IMR-90 (cell line): ENCODE results near the gene PODXL2. TPM values are rescaled to one million over a fixed set of nuclear protein-coding genes. Genes with fewer than 3 reads are reported as not detected.

Experiments
- ATAC-seq: fragments of 200-7000 bp; cut with Tn5 transposase; 2 replicates; pipeline ENCODE4 v1.9.1; 2020; ENCODE audit warnings: low read depth, mild to moderate bottlenecking, moderate library complexity
- BruUV-seq: library from RNA; stranded (reverse); fragments of 400-500 nt; replicated peaks from 2 replicates; lab custom pipeline; 2021; lab: Mats Ljungman, UMichigan
- CTCF ChIA-PET: fragments of 300-600 bp; formaldehyde crosslinking; extraction: SDS; loops from one replicate; lab custom pipeline; 2021; ENCODE audit warnings: antibody characterized with exemption; lab: Yijun Ruan, JAX
- POLR2A ChIA-PET: fragments of 300-600 bp; sonication (Branson Sonifier 250); formaldehyde crosslinking; loops from one replicate; lab custom pipeline; 2022; ENCODE audit warnings: antibody characterized with exemption; ENCODE audit not compliant: unreplicated experiment; lab: Charles Lee
- DNase-seq: peaks from one replicate; pipeline ENCODE4 v3.0.0; 2013
- H2AFZ ChIP-seq: replicated peaks from 2 replicates; pipeline ENCODE3; 2013; ENCODE audit warnings: low read length, mild to moderate bottlenecking; ENCODE audit not compliant: poor library complexity
- H2AK5ac ChIP-seq: 2 replicates; pipeline ENCODE4 v1.6.1; 2013; ENCODE audit warnings: low read depth, low read length, inconsistent platforms
- H2AK9ac ChIP-seq: replicated peaks from 2 replicates; pipeline ENCODE3; 2013; ENCODE audit warnings: mild to moderate bottlenecking, low read depth, low read length, moderate library complexity; ENCODE audit not compliant: poor library complexity
- H2BK120ac ChIP-seq: 2 replicates; pipeline ENCODE4 v1.6.1; 2013; ENCODE audit warnings: low read depth, low read length, inconsistent platforms
- H2BK15ac ChIP-seq: 3 replicates; pipeline ENCODE4 v1.6.1; 2013; ENCODE audit warnings: low read depth, low read length, inconsistent platforms
- H2BK20ac ChIP-seq: 2 replicates; pipeline ENCODE4 v1.6.1; 2013; ENCODE audit warnings: low read depth, mild to moderate bottlenecking, inconsistent platforms, low read length, moderate library complexity
- H2BK5ac ChIP-seq: 2 replicates; pipeline ENCODE4 v1.6.1; 2013; ENCODE audit warnings: mild to moderate bottlenecking, low read depth, low read length, inconsistent platforms; ENCODE audit not compliant: poor library complexity, severe bottlenecking
- H3K14ac ChIP-seq: replicated peaks from 2 replicates; pipeline ENCODE4 v1.6.1; 2013; ENCODE audit warnings: low read depth, low read length, inconsistent platforms
- H3K18ac ChIP-seq: 2 replicates; pipeline ENCODE4 v1.6.1; 2013; ENCODE audit warnings: low read depth, low read length, control low read depth
- H3K23ac ChIP-seq: 2 replicates; pipeline ENCODE4 v1.6.1; 2013; ENCODE audit warnings: low read depth, low read length, inconsistent platforms
- H3K27ac ChIP-seq: 2 replicates; pipeline ENCODE4 v1.5.1; 2013; ENCODE audit warnings: mild to moderate bottlenecking, control low read depth, low read length; ENCODE audit not compliant: insufficient read depth
- H3K27me3 ChIP-seq: 2 replicates; pipeline ENCODE4 v1.6.1; 2013; ENCODE audit warnings: low read length; ENCODE audit not compliant: control insufficient read depth, insufficient read depth
- H3K36me3 ChIP-seq: 2 replicates; pipeline ENCODE4 v1.6.1; 2013; ENCODE audit warnings: low read length, mixed read lengths; ENCODE audit not compliant: control insufficient read depth, insufficient read depth
- H3K4ac ChIP-seq: 2 replicates; pipeline ENCODE4 v1.6.1; 2013; ENCODE audit warnings: low read depth, low read length, inconsistent platforms
- H3K4me1 ChIP-seq: 2 replicates; pipeline ENCODE4 v1.6.1; 2013; ENCODE audit warnings: low read length, mixed read lengths; ENCODE audit not compliant: control insufficient read depth, insufficient read depth
- H3K4me2 ChIP-seq: 2 replicates; pipeline ENCODE4 v1.6.1; 2013; ENCODE audit warnings: low read depth, mild to moderate bottlenecking, control low read depth, low read length, moderate library complexity
- H3K4me3 ChIP-seq: 2 replicates; pipeline ENCODE4 v1.5.1; 2013; ENCODE audit warnings: low read depth, mild to moderate bottlenecking, control low read depth, low read length, moderate library complexity; ENCODE audit not compliant: insufficient read depth
- H3K56ac ChIP-seq: 2 replicates; pipeline ENCODE4 v1.6.1; 2013; ENCODE audit warnings: low read length, inconsistent platforms; ENCODE audit not compliant: insufficient read depth; ENCODE audit errors: extremely low read depth
- H3K79me1 ChIP-seq, 2 experiments: 2 replicates each; pipeline ENCODE4 v1.6.1; 2013; ENCODE audit warnings: low read length in 2 of 2, inconsistent platforms in 1 of 2, low read depth in 1 of 2
- H3K9ac ChIP-seq: 2 replicates; pipeline ENCODE4 v1.6.1; 2013; ENCODE audit warnings: low read depth, low read length, control low read depth
- H3K9me1 ChIP-seq: 2 replicates; pipeline ENCODE4 v1.6.1; 2013; ENCODE audit warnings: low read length, inconsistent platforms; ENCODE audit not compliant: insufficient read depth
- H3K9me3 ChIP-seq: 2 replicates; pipeline ENCODE4 v1.6.1; 2013; ENCODE audit warnings: low read length; ENCODE audit not compliant: control insufficient read depth, insufficient read depth
- H4K20me1 ChIP-seq: 2 replicates; pipeline ENCODE4 v1.6.1; 2013; ENCODE audit warnings: low read length, inconsistent platforms; ENCODE audit not compliant: insufficient read depth
- H4K5ac ChIP-seq: 2 replicates; pipeline ENCODE4 v1.6.1; 2013; ENCODE audit warnings: mild to moderate bottlenecking, low read depth, low read length, control low read depth
- H4K8ac ChIP-seq, 2 experiments: 2 replicates each; pipeline ENCODE4 v1.6.1; 2013; ENCODE audit warnings: low read depth in 2 of 2, low read length in 2 of 2, control low read depth in 1 of 2, inconsistent platforms in 1 of 2
- H4K91ac ChIP-seq: 2 replicates; pipeline ENCODE4 v1.6.1; 2013; ENCODE audit warnings: low read depth, low read length, inconsistent platforms; ENCODE audit not compliant: insufficient read depth
- BHLHE40 ChIP-seq: fragments of 150-350 bp; IDR thresholded peaks from 2 replicates; pipeline ENCODE4 v1.6.1; 2016; ENCODE audit warnings: mild to moderate bottlenecking, low read depth, low read length
- CEBPB ChIP-seq: IDR thresholded peaks from 2 replicates; pipeline ENCODE4 v1.6.1; 2012; ENCODE audit warnings: low read depth, low read length, improper control_type of control experiment
- CHD1 ChIP-seq: IDR thresholded peaks from 2 replicates; pipeline ENCODE4 v1.6.1; 2012; ENCODE audit warnings: low read depth, low read length, improper control_type of control experiment
- ELK1 ChIP-seq: fragments of 150-350 bp; IDR thresholded peaks from 2 replicates; pipeline ENCODE4 v1.6.1; 2016; ENCODE audit warnings: low read depth, mild to moderate bottlenecking, low read length, moderate library complexity, borderline replicate concordance
- FOS ChIP-seq: fragments of 150-350 bp; IDR thresholded peaks from 2 replicates; pipeline ENCODE4 v1.6.1; 2016; ENCODE audit warnings: low read depth, low read length
- MAFK ChIP-seq: IDR thresholded peaks from 2 replicates; pipeline ENCODE4 v1.6.1; 2012; ENCODE audit warnings: low read depth, low read length, improper control_type of control experiment
- MAZ ChIP-seq: IDR thresholded peaks from 2 replicates; pipeline ENCODE4 v1.6.1; 2012; ENCODE audit warnings: low read depth, mild to moderate bottlenecking, low read length, improper control_type of control experiment, moderate library complexity, borderline replicate concordance
- RAD21 ChIP-seq: IDR thresholded peaks from 2 replicates; pipeline ENCODE4 v1.6.1; 2012; ENCODE audit warnings: low read length, improper control_type of control experiment
- RCOR1 ChIP-seq: IDR thresholded peaks from 2 replicates; pipeline ENCODE4 v1.6.1; 2012; ENCODE audit warnings: mild to moderate bottlenecking, low read length, improper control_type of control experiment; ENCODE audit not compliant: insufficient replicate concordance
- RFX5 ChIP-seq: IDR thresholded peaks from 2 replicates; pipeline ENCODE4 v1.8.0; 2012; ENCODE audit warnings: low read depth, mild to moderate bottlenecking, low read length, moderate library complexity
- SMC3 ChIP-seq: fragments of 150-350 bp; IDR thresholded peaks from 2 replicates; pipeline ENCODE4 v1.6.1; 2016; ENCODE audit warnings: low read depth, mild to moderate bottlenecking, antibody characterized with exemption, low read length, moderate library complexity
- USF2 ChIP-seq: fragments of 150-350 bp; IDR thresholded peaks from 2 replicates; pipeline ENCODE4 v1.6.1; 2017; ENCODE audit warnings: mild to moderate bottlenecking, antibody characterized with exemption, low read length, low read depth
- WGBS, 2 experiments: methylation state at CpG; one replicate each; pipeline versions ENCODE4 v1.1.5 to v1.1.7; 2013; ENCODE audit warnings: missing lambda C conversion rate in 2 of 2; ENCODE audit not compliant: insufficient read length in 1 of 2; ENCODE audit errors: extremely low coverage in 2 of 2; 5-methylcytosine and 5-hydroxymethylcytosine counted together
- dilution Hi-C: fragments of 300-500 bp; cut with HindIII; formaldehyde crosslinking; loops from one replicate; pipeline ENCODE4 v1.14.3; 2018; ENCODE audit warnings: low sequenced_read_pairs; ENCODE audit not compliant: unreplicated experiment
- in situ Hi-C: fragments of 300-500 bp; cut with MboI; formaldehyde crosslinking; loops from 3 replicates; pipeline ENCODE4 v1.14.3; 2019; ENCODE audit warnings: low sequenced_read_pairs, inconsistent platforms, mixed read lengths
- intact Hi-C: fragments of 100-400 bp; cut with micrococcal nuclease; formaldehyde crosslinking; loops from 2 replicates; pipeline ENCODE4 v1.10.0; 2022
- polyA plus RNA-seq, 3 experiments: library from polyadenylated mRNA; depleted of rRNA; stranded (reverse); fragments of >200 nt; gene quantifications; 2 replicates each; pipeline ENCODE4 v1.2.3, GENCODE V29; 2012; ENCODE audit warnings: low replicate concordance in 1 of 3
- total RNA-seq: library from RNA; depleted of rRNA; stranded (reverse); fragments of >200 nt; gene quantifications from 2 replicates; pipeline ENCODE4 v1.2.3, GENCODE V29; 2012
- TF ChIP-seq, protein P1 (sequence below): conservative IDR thresholded peaks from 2 replicates; pipeline ENCODE4 v1.5.1; 2012; ENCODE audit warnings: mild to moderate bottlenecking, low read depth, low read length, improper control_type of control experiment

PODXL2 gene
- total and polyA plus RNA-seq, 2 of the 4 experiments (the other 2 are of a cell fraction) = 1.6 to 5.4 TPM

- dilution Hi-C loops = no loop called here
- Histone ChIP-seq H3K4me2 (no peak overlapping the region), H3K9me3 (no peaks in the 10 kb centered on the region), H3K9ac (no peak overlapping the region), H2AFZ (no peak overlapping the region), H3K56ac (no peak overlapping the region), H2BK20ac (no peak overlapping the region), H2AK5ac (no peak overlapping the region), H3K9me1 (peaks cover 6% of the 10 kb centered on the region; the same call in 1 of the 2 replicates), H3K36me3 (peaks cover 9% of the 10 kb centered on the region), H3K4me3 (no peak overlapping the region), H3K27me3 (no peaks in the 10 kb centered on the region), H2BK5ac (no peak overlapping the region), H3K79me1 (peaks cover 13 to 28% of the 10 kb centered on the region in 2 experiments), H3K4ac (no peak overlapping the region), H3K4me1 (peaks cover 1% of the 10 kb centered on the region; the same call in 1 of the 2 replicates), H3K18ac (no peak overlapping the region), H4K91ac (no peak overlapping the region), H4K5ac (no peak overlapping the region), H3K23ac (no peak overlapping the region), H3K27ac (no peak overlapping the region), H4K8ac (no peak overlapping the region), H4K20me1 (no peaks in the 10 kb centered on the region), H2AK9ac (no peak overlapping the region), H2BK15ac (no peak overlapping the region), H3K14ac (no peak overlapping the region), H2BK120ac (no peak overlapping the region)
- ATAC-seq (no peak), DNase-seq (no peak)
- CTCF ChIA-PET = no interaction called here
- TF ChIP-seq FOS (no peak), CHD1 (no peak), CEBPB (no peak), USF2 (no peak), ELK1 (no peak), RCOR1 (no peak), BHLHE40 (no peak), RAD21 (no peak), SMC3 (no peak), RFX5 (no peak), MAFK (no peak), MAZ (no peak)
- TF ChIP-seq, protein P1, sequence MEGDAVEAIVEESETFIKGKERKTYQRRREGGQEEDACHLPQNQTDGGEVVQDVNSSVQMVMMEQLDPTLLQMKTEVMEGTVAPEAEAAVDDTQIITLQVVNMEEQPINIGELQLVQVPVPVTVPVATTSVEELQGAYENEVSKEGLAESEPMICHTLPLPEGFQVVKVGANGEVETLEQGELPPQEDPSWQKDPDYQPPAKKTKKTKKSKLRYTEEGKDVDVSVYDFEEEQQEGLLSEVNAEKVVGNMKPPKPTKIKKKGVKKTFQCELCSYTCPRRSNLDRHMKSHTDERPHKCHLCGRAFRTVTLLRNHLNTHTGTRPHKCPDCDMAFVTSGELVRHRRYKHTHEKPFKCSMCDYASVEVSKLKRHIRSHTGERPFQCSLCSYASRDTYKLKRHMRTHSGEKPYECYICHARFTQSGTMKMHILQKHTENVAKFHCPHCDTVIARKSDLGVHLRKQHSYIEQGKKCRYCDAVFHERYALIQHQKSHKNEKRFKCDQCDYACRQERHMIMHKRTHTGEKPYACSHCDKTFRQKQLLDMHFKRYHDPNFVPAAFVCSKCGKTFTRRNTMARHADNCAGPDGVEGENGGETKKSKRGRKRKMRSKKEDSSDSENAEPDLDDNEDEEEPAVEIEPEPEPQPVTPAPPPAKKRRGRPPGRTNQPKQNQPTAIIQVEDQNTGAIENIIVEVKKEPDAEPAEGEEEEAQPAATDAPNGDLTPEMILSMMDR = no peak
- intact Hi-C loops = no loop called here
- in situ Hi-C loops = no loop called here
- WGBS, 2 experiments = no CpG with 5 or more reads among the region's 6 CpGs
- POLR2A ChIA-PET = no interaction called here
- BruUV-seq = no TSS peak
Measured at GRCh38 chr3:127600749-127601456, 28.1 kb upstream of the PODXL2 start.
